Right lobe of liver (tissue), 4 donors: ENCODE data around the gene BCL2L11.

Experiments
- POLR2A ChIP-seq: fragments of 450-650 bp; IDR thresholded peaks from one replicate; pipeline ENCODE4 v1.6.1; 2017; ENCODE audit warnings: antibody characterized with exemption, mild to moderate bottlenecking
- TF ChIP-seq, protein P1 (sequence below), 4 donors: fragments of 200-600 bp in 3 of 4; fragments of 450-650 bp in 1 of 4; IDR thresholded peaks; one replicate each; pipeline versions ENCODE4 v1.5.1 to v1.8.0; 2016 to 2022; ENCODE audit warnings: antibody characterized with exemption in 4 of 4, mild to moderate bottlenecking in 2 of 4
- donor health status: DM: no; HTN: no; CAD: no.
- donor health status: DM: no; HTN: no; CAD: no.
- donor health status: DM: no; HTN: yes; CAD: no.

- TF ChIP-seq, protein P1, sequence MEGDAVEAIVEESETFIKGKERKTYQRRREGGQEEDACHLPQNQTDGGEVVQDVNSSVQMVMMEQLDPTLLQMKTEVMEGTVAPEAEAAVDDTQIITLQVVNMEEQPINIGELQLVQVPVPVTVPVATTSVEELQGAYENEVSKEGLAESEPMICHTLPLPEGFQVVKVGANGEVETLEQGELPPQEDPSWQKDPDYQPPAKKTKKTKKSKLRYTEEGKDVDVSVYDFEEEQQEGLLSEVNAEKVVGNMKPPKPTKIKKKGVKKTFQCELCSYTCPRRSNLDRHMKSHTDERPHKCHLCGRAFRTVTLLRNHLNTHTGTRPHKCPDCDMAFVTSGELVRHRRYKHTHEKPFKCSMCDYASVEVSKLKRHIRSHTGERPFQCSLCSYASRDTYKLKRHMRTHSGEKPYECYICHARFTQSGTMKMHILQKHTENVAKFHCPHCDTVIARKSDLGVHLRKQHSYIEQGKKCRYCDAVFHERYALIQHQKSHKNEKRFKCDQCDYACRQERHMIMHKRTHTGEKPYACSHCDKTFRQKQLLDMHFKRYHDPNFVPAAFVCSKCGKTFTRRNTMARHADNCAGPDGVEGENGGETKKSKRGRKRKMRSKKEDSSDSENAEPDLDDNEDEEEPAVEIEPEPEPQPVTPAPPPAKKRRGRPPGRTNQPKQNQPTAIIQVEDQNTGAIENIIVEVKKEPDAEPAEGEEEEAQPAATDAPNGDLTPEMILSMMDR (IDR thresholded peaks at IDR 0.05), result no peak
- TF ChIP-seq POLR2A, result no peak
Observed at GRCh38 chr2:111200333-111200881, 79.7 kb downstream of the BCL2L11 start.
